Skeletal muscle satellite cell (primary cell): ENCODE data around the gene CC2D1A.
"Not testable (repeated sequence)": the region's sequence is repeated elsewhere in the genome, so short reads cannot be mapped to it uniquely, and the experiment has no call there.

Source experiments
- H3K27me3 ChIP-seq: 2 replicates; pipeline ENCODE4 v1.7.0; 2013; ENCODE audit warnings: low read length; ENCODE audit not compliant: control insufficient read depth, insufficient read depth
- H3K36me3 ChIP-seq: 2 replicates; pipeline ENCODE4 v1.7.0; 2013; ENCODE audit warnings: mild to moderate bottlenecking, control low read depth, low read length; ENCODE audit not compliant: insufficient read depth
- H3K4me1 ChIP-seq: 2 replicates; pipeline ENCODE4 v1.7.0; 2013; ENCODE audit warnings: low read length; ENCODE audit not compliant: control insufficient read depth, insufficient read depth
- H3K4me2 ChIP-seq: 2 replicates; pipeline ENCODE4 v1.7.0; 2013; ENCODE audit warnings: mild to moderate bottlenecking, low read length
- H3K4me3 ChIP-seq: 2 replicates; pipeline ENCODE4 v1.7.0; 2013; ENCODE audit warnings: low read length
- H3K9ac ChIP-seq: 2 replicates; pipeline ENCODE4 v1.7.0; 2013; ENCODE audit warnings: mild to moderate bottlenecking, low read depth, low read length, moderate library complexity
- H3K9me3 ChIP-seq: replicated peaks from 2 replicates; pipeline ENCODE4 v1.7.0; 2013; ENCODE audit warnings: mild to moderate bottlenecking, control low read depth, low read length

CC2D1A gene

DNA sequence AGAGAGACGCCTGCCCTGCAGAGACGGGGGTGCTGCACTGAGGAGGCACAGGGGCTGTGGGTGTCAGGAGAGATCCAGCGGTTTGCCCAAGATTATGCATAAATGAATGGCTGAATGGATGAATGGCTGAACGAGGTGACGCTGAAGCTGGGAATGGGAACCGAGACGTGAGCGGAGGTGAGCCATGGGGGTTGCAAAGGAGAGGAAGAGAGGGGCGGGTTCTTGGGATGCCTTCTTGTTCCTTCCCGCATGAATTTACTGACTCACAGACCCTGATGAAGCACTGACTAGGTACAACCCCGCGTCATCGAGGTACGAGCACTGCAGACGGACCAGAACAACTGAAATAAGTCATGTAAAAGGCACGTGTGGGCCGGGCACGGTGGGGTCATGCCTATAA, 63.0 kb downstream of the CC2D1A start:
- H3K4me3 ChIP-seq, result no peak overlapping the region
- H3K4me2 ChIP-seq, result no peak overlapping the region
- H3K4me1 ChIP-seq, result peaks cover 7% of the 10 kb centered on the region
- H3K27me3 ChIP-seq, result no peaks in the 10 kb centered on the region
- H3K36me3 ChIP-seq, result peaks cover 29% of the 10 kb centered on the region
- H3K9me3 ChIP-seq, result no peaks in the 10 kb centered on the region
- H3K9ac ChIP-seq, result no peak overlapping the region

DNA sequence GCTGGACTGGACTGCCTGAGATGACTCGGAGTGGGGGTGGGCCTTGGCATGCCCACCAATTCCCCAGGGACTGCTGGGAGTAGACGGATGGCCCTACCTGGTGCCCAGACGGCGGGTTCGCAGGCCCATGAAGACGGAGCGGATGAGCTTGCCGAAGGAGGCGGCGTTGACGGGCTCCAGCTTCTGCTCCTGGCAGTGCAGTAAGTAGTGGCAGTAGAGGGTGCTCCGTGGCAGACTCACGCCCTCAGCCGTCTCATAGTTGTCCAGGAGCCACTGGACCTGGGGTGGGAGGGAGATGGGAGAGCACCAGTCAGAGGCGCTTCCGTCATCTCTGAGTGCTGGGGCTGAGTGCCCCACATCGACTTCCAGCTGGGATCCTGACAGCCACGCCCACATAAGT, 63.9 kb downstream of the CC2D1A start:
- H3K9me3 ChIP-seq, result no peaks in the 10 kb centered on the region
- peaks cover 29% of the 10 kb centered on the region for H3K36me3 ChIP-seq
- no peak overlapping the region for H3K4me2 ChIP-seq
- H3K4me3 ChIP-seq, result no peak overlapping the region
- H3K27me3 ChIP-seq, result no peaks in the 10 kb centered on the region
- H3K9ac ChIP-seq, result no peak overlapping the region
- peaks cover 2% of the 10 kb centered on the region for H3K4me1 ChIP-seq

DNA sequence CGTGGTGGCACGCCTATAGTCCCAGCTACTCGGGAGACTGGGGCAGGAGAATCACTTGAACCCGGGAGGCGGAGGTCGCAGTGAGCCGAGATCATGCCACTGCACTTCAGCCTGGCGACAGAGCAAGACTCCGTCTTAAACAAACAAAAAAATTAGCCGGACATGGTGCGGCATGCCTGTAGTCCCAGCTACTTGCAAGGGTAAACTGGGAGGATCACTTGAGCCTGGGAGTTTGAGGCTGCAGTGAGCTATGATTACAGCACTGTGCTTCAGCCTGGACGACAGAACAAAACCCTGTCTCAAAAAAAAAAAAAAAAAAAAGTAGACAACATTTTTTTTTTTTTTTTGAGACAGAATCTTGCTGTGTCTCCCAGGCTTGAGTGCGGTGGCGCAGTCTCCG, 65.9 kb downstream of the CC2D1A start:
- not testable (repeated sequence) for H3K4me1 ChIP-seq, H3K4me3 ChIP-seq, H3K9me3 ChIP-seq, H3K4me2 ChIP-seq, H3K9ac ChIP-seq, H3K27me3 ChIP-seq
- peaks cover 19% of the 10 kb centered on the region for H3K36me3 ChIP-seq

DNA sequence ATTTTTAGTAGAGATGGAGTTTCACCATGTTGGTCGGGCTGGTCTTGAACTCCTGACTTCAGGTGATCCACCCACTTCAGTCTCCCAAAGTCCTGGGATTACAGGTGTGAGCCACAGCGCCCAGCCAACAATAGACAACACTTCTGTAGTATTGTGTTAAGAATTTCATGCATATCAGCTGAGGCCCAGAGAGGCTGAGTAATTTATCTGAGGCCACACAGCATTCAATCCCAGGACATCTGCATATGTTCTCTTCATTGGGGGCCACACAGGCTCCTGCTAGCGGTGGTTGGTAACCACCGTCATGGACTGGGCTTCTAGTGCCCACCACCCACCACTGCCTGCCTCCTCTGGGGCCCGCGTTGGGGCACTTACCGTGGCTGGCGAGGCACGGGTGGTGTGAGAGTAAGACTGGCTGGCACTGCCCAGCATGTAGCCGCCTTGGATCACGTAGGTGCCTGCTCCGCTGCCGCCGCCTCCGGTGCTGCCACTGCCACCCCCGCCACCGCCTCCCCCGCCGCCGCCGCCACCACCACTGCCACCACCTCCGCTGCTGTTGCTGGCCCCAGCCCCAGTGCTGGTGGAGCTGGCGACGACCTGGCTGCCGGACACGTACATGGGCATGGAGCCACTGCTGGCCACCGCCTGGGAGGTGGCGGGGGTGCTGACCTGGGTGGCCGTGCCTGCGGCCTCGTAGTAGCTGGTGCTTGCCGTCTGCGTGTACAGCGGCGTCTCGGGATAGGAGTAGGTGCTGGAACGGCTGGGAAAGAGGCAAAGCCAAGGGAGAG, 66.6 kb downstream of the CC2D1A start:
- no peak overlapping the region for H3K9ac ChIP-seq
- no peaks in the 10 kb centered on the region for H3K4me1 ChIP-seq
- no peak overlapping the region for H3K4me3 ChIP-seq
- no peaks in the 10 kb centered on the region for H3K27me3 ChIP-seq
- H3K9me3 ChIP-seq, result no peaks in the 10 kb centered on the region
- H3K36me3 ChIP-seq, result peaks cover 13% of the 10 kb centered on the region
- no peak overlapping the region for H3K4me2 ChIP-seq

- H3K36me3 ChIP-seq, H3K9ac ChIP-seq, H3K27me3 ChIP-seq, H3K4me1 ChIP-seq, H3K9me3 ChIP-seq, H3K4me2 ChIP-seq, H3K4me3 ChIP-seq: not testable (repeated sequence)
Observed at GRCh38 chr19:13973479-13973878, 67.5 kb downstream of the CC2D1A start.

- Histone ChIP-seq H3K4me1 (no peaks in the 10 kb centered on the region), H3K9me3 (no peaks in the 10 kb centered on the region), H3K4me2 (no peak overlapping the region), H3K4me3 (no peak overlapping the region), H3K27me3 (no peaks in the 10 kb centered on the region), H3K9ac (no peak overlapping the region), H3K36me3 (peaks cover 1% of the 10 kb centered on the region)
Observed at GRCh38 chr19:13974073-13974472, 68.1 kb downstream of the CC2D1A start.

- Histone ChIP-seq H3K36me3 (no peaks in the 10 kb centered on the region), H3K4me3 (no peak overlapping the region), H3K9me3 (no peaks in the 10 kb centered on the region), H3K27me3 (no peaks in the 10 kb centered on the region), H3K9ac (no peak overlapping the region), H3K4me1 (no peaks in the 10 kb centered on the region), H3K4me2 (no peak overlapping the region)
Observed at GRCh38 chr19:13975870-13976269, 69.9 kb downstream of the CC2D1A start.

DNA sequence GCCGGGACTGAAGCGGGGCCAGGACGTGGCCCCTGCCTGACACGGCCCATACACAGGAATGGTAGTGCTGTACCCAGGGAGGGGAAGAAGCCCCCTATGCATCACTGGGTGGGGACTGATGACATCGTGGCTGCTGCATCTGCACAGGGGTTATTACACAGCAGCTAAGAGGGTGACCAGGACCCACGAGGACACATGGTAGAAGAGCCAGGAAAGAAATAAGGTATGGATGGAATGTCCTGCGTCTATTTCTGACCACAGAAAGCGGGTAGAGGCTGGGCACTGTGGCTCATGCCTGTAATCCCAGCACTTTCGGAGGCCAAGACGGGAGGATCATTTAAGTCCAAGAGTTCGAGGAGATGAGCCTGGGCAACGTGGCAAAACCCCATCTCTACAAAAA, 70.4 kb downstream of the CC2D1A start:
- Histone ChIP-seq H3K36me3 (no peaks in the 10 kb centered on the region), H3K4me2 (no peak overlapping the region), H3K4me1 (no peaks in the 10 kb centered on the region), H3K4me3 (no peak overlapping the region), H3K9ac (no peak overlapping the region), H3K9me3 (no peaks in the 10 kb centered on the region), H3K27me3 (no peaks in the 10 kb centered on the region)

- no peak overlapping the region for H3K4me2 ChIP-seq
- H3K36me3 ChIP-seq, result peaks cover 2% of the 10 kb centered on the region
- no peaks in the 10 kb centered on the region for H3K27me3 ChIP-seq
- no peaks in the 10 kb centered on the region for H3K9me3 ChIP-seq
- H3K4me3 ChIP-seq, result no peak overlapping the region
- H3K9ac ChIP-seq, result no peak overlapping the region
- H3K4me1 ChIP-seq, result no peaks in the 10 kb centered on the region
Observed at GRCh38 chr19:13977803-13978202, 71.8 kb downstream of the CC2D1A start.

DNA sequence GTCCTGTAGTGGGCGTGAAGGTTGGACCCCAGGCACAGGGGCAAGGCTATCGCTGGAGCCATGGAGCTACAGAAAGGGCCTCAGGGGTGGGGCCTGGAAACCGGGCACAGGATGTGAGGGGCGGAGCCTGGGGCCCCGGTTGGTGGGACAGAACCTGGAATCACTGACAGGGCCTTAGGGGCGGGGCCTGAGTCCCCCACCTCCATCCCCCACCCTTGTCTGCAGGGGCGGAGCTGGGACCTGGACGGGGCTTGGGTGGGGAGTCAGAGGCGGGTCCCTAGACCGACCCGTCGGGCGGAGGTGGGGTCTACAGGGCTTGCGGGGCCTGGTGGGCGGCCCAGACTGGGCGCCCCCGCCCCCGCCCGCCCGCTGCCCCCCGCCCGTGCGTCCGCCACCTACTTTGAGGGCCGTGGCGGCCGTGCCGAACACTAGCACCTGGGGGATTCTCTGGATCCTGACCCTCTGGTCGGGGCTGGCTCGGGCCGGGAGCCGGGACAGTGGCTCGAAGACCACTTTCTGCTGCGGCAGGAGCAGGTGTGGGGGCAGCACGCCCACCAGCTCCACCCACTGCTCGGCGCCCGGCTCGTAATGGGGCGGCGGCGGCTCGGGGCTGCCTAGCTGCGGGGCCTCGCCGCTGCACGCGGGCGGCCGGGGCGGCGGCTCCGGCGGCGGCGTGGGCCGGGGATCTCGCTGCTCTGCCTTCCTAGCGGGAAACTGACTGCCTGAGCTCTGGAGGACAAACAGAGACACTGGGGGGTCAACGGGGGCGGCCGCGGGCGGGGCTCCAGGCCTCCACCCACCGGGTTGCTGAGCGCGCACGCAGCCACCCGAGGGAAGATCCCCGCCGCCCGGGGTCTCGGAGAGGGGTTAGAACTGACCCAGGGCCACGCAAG, 72.6 kb downstream of the CC2D1A start:
- Histone ChIP-seq H3K36me3 (peaks cover 3% of the 10 kb centered on the region), H3K9me3 (no peaks in the 10 kb centered on the region), H3K4me2 (no peak overlapping the region), H3K4me3 (no peak overlapping the region), H3K27me3 (no peaks in the 10 kb centered on the region), H3K9ac (no peak overlapping the region), H3K4me1 (no peaks in the 10 kb centered on the region)

GRCh38 chr19:13979244-13979615, 73.2 kb downstream of the CC2D1A start:
- peaks cover 3% of the 10 kb centered on the region for H3K36me3 ChIP-seq
- H3K4me2 ChIP-seq, result no peak overlapping the region
- no peak overlapping the region for H3K4me3 ChIP-seq
- no peaks in the 10 kb centered on the region for H3K4me1 ChIP-seq
- no peak overlapping the region for H3K9ac ChIP-seq
- no peaks in the 10 kb centered on the region for H3K9me3 ChIP-seq
- H3K27me3 ChIP-seq, result no peaks in the 10 kb centered on the region
